ENCODE results near the gene TMEM119. TPM values are rescaled to one million over a fixed set of nuclear protein-coding genes. Genes with fewer than 3 reads are reported as not detected.
A peak's percentile ranks its signal among the peaks of the same experiment; 100 is the strongest.

The TMEM119 gene
- total and polyA plus RNA-seq, 9 of the 15 experiments (the other 6 are each of a cell fraction or from before 2014, with no cell fraction given) = 0.18 TPM; not detected in 8

DNA sequence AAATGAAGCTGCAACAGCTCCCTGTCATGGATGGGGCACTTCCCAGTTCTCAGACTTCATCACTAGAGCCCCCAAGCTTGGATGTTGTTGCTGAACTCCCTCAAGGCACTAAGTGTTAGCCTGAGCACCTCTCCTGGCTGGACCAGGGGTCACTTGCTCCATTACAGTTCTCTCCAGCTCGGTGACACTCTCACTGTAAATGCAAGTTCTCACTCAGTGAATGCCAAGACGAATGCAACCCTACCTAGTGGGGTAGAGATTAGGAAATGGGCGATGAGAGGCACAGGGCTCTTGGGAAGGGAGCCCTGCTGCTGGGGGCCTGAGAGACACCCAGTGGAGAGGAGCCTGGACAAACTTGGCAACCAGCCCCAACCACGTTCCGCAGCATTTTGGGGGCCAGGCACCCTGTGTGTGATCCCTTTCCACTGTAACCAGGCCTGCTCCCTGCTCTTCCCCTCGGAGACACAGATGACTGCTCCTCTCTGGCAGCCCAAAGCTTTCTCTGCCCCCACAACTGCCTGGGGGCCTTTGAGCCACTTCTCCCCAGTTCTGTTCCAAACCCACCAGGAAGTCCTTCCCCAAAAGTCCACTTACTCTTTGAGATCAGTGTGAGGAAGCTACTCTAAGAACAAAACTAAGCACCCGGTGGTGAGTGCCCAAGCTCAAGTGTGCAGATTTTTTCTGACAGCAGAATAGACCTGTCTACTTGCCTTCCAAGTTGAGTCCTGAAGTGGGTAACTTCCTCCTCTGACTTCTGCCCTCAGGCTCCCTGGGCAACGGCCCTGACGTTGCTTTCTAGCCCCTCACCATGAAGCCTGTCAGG is 43.8 kb upstream of the TMEM119 start (continued):
- TF ChIP-seq, protein P1, sequence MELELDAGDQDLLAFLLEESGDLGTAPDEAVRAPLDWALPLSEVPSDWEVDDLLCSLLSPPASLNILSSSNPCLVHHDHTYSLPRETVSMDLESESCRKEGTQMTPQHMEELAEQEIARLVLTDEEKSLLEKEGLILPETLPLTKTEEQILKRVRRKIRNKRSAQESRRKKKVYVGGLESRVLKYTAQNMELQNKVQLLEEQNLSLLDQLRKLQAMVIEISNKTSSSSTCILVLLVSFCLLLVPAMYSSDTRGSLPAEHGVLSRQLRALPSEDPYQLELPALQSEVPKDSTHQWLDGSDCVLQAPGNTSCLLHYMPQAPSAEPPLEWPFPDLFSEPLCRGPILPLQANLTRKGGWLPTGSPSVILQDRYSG (tag; conservative IDR thresholded peaks at IDR 0.05; ENCODE audit: low read depth) = 0 out of 2 replicates have a peak, but pooled peaks have one; percentile 17
- TF ChIP-seq, protein P2, sequence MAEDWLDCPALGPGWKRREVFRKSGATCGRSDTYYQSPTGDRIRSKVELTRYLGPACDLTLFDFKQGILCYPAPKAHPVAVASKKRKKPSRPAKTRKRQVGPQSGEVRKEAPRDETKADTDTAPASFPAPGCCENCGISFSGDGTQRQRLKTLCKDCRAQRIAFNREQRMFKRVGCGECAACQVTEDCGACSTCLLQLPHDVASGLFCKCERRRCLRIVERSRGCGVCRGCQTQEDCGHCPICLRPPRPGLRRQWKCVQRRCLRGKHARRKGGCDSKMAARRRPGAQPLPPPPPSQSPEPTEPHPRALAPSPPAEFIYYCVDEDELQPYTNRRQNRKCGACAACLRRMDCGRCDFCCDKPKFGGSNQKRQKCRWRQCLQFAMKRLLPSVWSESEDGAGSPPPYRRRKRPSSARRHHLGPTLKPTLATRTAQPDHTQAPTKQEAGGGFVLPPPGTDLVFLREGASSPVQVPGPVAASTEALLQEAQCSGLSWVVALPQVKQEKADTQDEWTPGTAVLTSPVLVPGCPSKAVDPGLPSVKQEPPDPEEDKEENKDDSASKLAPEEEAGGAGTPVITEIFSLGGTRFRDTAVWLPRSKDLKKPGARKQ (CRISPR knock-in tag; IDR thresholded peaks at IDR 0.05) = no peak
- TF ChIP-seq, protein P3, sequence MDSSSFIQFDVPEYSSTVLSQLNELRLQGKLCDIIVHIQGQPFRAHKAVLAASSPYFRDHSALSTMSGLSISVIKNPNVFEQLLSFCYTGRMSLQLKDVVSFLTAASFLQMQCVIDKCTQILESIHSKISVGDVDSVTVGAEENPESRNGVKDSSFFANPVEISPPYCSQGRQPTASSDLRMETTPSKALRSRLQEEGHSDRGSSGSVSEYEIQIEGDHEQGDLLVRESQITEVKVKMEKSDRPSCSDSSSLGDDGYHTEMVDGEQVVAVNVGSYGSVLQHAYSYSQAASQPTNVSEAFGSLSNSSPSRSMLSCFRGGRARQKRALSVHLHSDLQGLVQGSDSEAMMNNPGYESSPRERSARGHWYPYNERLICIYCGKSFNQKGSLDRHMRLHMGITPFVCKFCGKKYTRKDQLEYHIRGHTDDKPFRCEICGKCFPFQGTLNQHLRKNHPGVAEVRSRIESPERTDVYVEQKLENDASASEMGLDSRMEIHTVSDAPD (CRISPR knock-in tag; IDR thresholded peaks at IDR 0.05) = no peak
- TF ChIP-seq, protein P4, sequence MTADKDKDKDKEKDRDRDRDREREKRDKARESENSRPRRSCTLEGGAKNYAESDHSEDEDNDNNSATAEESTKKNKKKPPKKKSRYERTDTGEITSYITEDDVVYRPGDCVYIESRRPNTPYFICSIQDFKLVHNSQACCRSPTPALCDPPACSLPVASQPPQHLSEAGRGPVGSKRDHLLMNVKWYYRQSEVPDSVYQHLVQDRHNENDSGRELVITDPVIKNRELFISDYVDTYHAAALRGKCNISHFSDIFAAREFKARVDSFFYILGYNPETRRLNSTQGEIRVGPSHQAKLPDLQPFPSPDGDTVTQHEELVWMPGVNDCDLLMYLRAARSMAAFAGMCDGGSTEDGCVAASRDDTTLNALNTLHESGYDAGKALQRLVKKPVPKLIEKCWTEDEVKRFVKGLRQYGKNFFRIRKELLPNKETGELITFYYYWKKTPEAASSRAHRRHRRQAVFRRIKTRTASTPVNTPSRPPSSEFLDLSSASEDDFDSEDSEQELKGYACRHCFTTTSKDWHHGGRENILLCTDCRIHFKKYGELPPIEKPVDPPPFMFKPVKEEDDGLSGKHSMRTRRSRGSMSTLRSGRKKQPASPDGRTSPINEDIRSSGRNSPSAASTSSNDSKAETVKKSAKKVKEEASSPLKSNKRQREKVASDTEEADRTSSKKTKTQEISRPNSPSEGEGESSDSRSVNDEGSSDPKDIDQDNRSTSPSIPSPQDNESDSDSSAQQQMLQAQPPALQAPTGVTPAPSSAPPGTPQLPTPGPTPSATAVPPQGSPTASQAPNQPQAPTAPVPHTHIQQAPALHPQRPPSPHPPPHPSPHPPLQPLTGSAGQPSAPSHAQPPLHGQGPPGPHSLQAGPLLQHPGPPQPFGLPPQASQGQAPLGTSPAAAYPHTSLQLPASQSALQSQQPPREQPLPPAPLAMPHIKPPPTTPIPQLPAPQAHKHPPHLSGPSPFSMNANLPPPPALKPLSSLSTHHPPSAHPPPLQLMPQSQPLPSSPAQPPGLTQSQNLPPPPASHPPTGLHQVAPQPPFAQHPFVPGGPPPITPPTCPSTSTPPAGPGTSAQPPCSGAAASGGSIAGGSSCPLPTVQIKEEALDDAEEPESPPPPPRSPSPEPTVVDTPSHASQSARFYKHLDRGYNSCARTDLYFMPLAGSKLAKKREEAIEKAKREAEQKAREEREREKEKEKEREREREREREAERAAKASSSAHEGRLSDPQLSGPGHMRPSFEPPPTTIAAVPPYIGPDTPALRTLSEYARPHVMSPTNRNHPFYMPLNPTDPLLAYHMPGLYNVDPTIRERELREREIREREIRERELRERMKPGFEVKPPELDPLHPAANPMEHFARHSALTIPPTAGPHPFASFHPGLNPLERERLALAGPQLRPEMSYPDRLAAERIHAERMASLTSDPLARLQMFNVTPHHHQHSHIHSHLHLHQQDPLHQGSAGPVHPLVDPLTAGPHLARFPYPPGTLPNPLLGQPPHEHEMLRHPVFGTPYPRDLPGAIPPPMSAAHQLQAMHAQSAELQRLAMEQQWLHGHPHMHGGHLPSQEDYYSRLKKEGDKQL (CRISPR knock-in tag; IDR thresholded peaks at IDR 0.05; ENCODE audit: borderline replicate concordance) = 0 out of 2 replicates have a peak, but pooled peaks have one; percentile 43
- TF ChIP-seq MYBL2 (IDR thresholded peaks at IDR 0.05; ENCODE audit: low read depth) (no peak), MYBL2 (CRISPR knock-in tag; IDR thresholded peaks at IDR 0.05; ENCODE audit: borderline replicate concordance) (no peak)
